Suprapubic skin (tissue), 4 donors: Measurements from ENCODE around the gene STAP1. TPM values are rescaled to one million over a fixed set of nuclear protein-coding genes. Genes with fewer than 3 reads are reported as not detected.
"Not testable (repeated sequence)": the region's sequence is repeated elsewhere in the genome, so short reads cannot be mapped to it uniquely, and the experiment has no call there.

Source experiments
- DNase-seq, 2 donors: peaks; one replicate each; pipeline ENCODE4 v3.0.0-alpha.2; 2019; ENCODE audit warnings: low spot score in 2 of 2
- H3K27ac ChIP-seq: fragments of 200-600 bp; sonication (generic); one replicate; pipeline ENCODE4 v1.5.1; 2019
- H3K27me3 ChIP-seq: fragments of 200-600 bp; sonication (generic); one replicate; pipeline ENCODE4 v1.5.1; 2019
- H3K36me3 ChIP-seq: fragments of 200-600 bp; sonication (generic); one replicate; pipeline ENCODE4 v1.5.1; 2019
- H3K4me1 ChIP-seq: fragments of 200-600 bp; sonication (generic); one replicate; pipeline ENCODE4 v1.5.1; 2019
- H3K4me3 ChIP-seq: fragments of 200-600 bp; sonication (generic); one replicate; pipeline ENCODE4 v1.5.1; 2019; ENCODE audit warnings: mild to moderate bottlenecking
- H3K9me3 ChIP-seq: fragments of 200-600 bp; sonication (generic); one replicate; pipeline ENCODE4 v1.5.1; 2019
- EP300 ChIP-seq: sonication (generic); formaldehyde crosslinking; IDR thresholded peaks from one replicate; pipeline ENCODE4 v1.6.1; 2017; ENCODE audit warnings: antibody characterized with exemption
- POLR2A ChIP-seq, 2 donors: fragments of 450-650 bp; IDR thresholded peaks; one replicate each; pipeline ENCODE4 v1.6.1; 2017; ENCODE audit warnings: antibody characterized with exemption in 2 of 2, mild to moderate bottlenecking in 2 of 2, moderate library complexity in 2 of 2
- POLR2AphosphoS5 ChIP-seq, 3 donors: sonication (generic); formaldehyde crosslinking; IDR thresholded peaks; one replicate each; pipeline ENCODE4 v1.6.1; 2017; ENCODE audit warnings: antibody characterized with exemption in 3 of 3
- WGBS: methylation state at CpG from one replicate; pipeline ENCODE4 v1.1.5; 2018; 5-methylcytosine and 5-hydroxymethylcytosine counted together
- total RNA-seq, 4 donors: library from RNA; depleted of rRNA; stranded (reverse); fragments of >200 nt; gene quantifications; one replicate each; pipeline ENCODE4 v1.1.0, GENCODE V29; 2016
- TF ChIP-seq, protein P1 (sequence below), 2 donors: fragments of 200-600 bp in 1 of 2; fragments of 450-650 bp in 1 of 2; sonication (generic) in 1 of 2; IDR thresholded peaks; one replicate each; pipeline ENCODE4 v1.5.1; 2016 to 2019; ENCODE audit warnings: antibody characterized with exemption in 2 of 2, mild to moderate bottlenecking in 1 of 2, moderate library complexity in 1 of 2

STAP1 gene
- total RNA-seq, 4 donors from 2014 or later, result 0.55 TPM; not detected in 3

DNA sequence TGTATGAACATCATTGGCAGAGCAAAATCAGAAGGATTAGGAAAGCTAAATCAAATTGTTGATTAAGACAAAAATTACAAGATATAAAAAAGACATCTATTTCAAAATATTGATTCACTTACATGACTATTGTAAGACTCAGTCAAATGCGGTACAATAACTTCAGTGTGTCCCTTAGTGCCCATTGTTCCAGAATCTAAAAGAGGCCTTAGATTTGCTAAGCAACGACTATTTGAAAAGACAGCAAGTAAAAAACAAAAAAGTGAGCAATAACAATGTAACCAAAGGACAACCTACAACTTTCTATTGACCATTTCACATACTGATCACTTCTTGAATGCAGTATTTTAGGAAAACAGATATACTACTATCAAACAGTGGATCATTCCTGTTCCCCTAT, 76.8 kb downstream of the STAP1 start:
- DNase-seq, result no peak
- no peak for TF ChIP-seq EP300
- no peak for TF ChIP-seq POLR2A (IDR thresholded peaks at IDR 0.05)
- TF ChIP-seq, protein P1, sequence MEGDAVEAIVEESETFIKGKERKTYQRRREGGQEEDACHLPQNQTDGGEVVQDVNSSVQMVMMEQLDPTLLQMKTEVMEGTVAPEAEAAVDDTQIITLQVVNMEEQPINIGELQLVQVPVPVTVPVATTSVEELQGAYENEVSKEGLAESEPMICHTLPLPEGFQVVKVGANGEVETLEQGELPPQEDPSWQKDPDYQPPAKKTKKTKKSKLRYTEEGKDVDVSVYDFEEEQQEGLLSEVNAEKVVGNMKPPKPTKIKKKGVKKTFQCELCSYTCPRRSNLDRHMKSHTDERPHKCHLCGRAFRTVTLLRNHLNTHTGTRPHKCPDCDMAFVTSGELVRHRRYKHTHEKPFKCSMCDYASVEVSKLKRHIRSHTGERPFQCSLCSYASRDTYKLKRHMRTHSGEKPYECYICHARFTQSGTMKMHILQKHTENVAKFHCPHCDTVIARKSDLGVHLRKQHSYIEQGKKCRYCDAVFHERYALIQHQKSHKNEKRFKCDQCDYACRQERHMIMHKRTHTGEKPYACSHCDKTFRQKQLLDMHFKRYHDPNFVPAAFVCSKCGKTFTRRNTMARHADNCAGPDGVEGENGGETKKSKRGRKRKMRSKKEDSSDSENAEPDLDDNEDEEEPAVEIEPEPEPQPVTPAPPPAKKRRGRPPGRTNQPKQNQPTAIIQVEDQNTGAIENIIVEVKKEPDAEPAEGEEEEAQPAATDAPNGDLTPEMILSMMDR (IDR thresholded peaks at IDR 0.05), result no peak
- no peak for TF ChIP-seq POLR2AphosphoS5 (IDR thresholded peaks at IDR 0.05)
- H3K4me3 ChIP-seq, result no peak overlapping the region
- H3K9me3 ChIP-seq, result no peaks in the 10 kb centered on the region
- no peaks in the 10 kb centered on the region for H3K27me3 ChIP-seq
- no peaks in the 10 kb centered on the region for H3K4me1 ChIP-seq
- H3K27ac ChIP-seq, result no peak overlapping the region
- 94% methylated on average over 2 of the region's 2 CpGs for WGBS
- H3K36me3 ChIP-seq, result peaks cover 71% of the 10 kb centered on the region

DNA sequence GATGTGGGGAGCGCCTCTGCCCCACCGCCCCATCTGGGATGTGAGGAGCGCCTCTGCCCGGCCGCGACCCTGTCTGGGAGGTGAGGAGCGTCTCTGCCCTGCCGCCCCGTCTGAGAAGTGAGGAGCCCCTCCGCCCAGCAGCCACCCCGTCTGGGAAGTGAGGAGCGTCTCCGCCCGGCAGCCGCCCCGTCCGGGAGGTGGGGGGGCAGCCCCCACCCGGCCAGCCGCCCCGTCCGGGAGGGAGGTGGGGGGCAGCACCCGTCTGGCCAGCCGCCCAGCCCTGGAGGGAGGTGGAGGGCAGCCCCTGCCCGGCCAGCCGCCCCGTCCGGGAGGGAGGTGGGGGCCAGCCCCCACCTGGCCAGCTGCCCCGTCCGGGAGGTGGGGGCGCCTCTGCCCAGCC, 78.5 kb downstream of the STAP1 start:
- H3K27me3 ChIP-seq, H3K9me3 ChIP-seq, H3K4me1 ChIP-seq, DNase-seq, H3K4me3 ChIP-seq, H3K27ac ChIP-seq: not testable (repeated sequence)
- peaks cover 60% of the 10 kb centered on the region for H3K36me3 ChIP-seq
- 95% methylated on average over 15 of the region's 30 CpGs for WGBS

- peaks cover 49% of the 10 kb centered on the region for H3K36me3 ChIP-seq
- H3K27ac ChIP-seq, result no peak overlapping the region
These were observed 79.6 kb downstream of the STAP1 start for GRCh38 chr4:67638136-67638535.

GRCh38 chr4:67651536-67651935, 93.0 kb downstream of the STAP1 start:
- no peak for DNase-seq
- H3K4me3 ChIP-seq, result no peak overlapping the region
- H3K36me3 ChIP-seq, result peaks cover 25% of the 10 kb centered on the region
- H3K9me3 ChIP-seq, result no peaks in the 10 kb centered on the region
- no peaks in the 10 kb centered on the region for H3K27me3 ChIP-seq
- TF ChIP-seq POLR2A (IDR thresholded peaks at IDR 0.05) (no peak), EP300 (no peak), POLR2AphosphoS5 (IDR thresholded peaks at IDR 0.05) (no peak)
- TF ChIP-seq, protein P1 (IDR thresholded peaks at IDR 0.05), result no peak
- H3K27ac ChIP-seq, result no peak overlapping the region
- no peaks in the 10 kb centered on the region for H3K4me1 ChIP-seq

More at GRCh38 chr4:67638136-67638535, 79.6 kb downstream of the STAP1 start:
- Histone ChIP-seq H3K9me3 (no peaks in the 10 kb centered on the region), H3K4me1 (no peaks in the 10 kb centered on the region), H3K27me3 (no peaks in the 10 kb centered on the region), H3K4me3 (no peak overlapping the region)
- no peak for DNase-seq
- 79% methylated on average over 5 of the region's 5 CpGs for WGBS
- no peak for TF ChIP-seq EP300
- TF ChIP-seq, protein P1 (IDR thresholded peaks at IDR 0.05), result no peak
- TF ChIP-seq POLR2A (IDR thresholded peaks at IDR 0.05), result no peak
- no peak for TF ChIP-seq POLR2AphosphoS5 (IDR thresholded peaks at IDR 0.05)

Other genes with a start within 250 kb of the STAP1 start
- 10 to 100 TPM; 17.5 to 67.3 (median 22.7) TPM for gene CENPC, start 13.2 kb upstream of the STAP1 start, total RNA-seq
- gene UBA6, start 142.4 kb downstream of the STAP1 start, total RNA-seq, result 10 to 100 TPM; 49.4 to 81.9 (median 56.3) TPM
- not detected for gene GNRHR, start 195.7 kb downstream of the STAP1 start, total RNA-seq